DND-41 (cell line): ENCODE measurements around the gene TTC23.
"Not testable (repeated sequence)": the region's sequence is repeated elsewhere in the genome, so short reads cannot be mapped to it uniquely, and the experiment has no call there.

Experiments used
- ATAC-seq: fragments of 200-7000 bp; cut with Tn5 transposase; 3 replicates; pipeline ENCODE4 v1.9.1; 2021; ENCODE audit warnings: low read depth; ENCODE audit not compliant: insufficient read depth
- DNase-seq: peaks from one replicate; pipeline ENCODE4 v3.0.0-alpha.2; 2020
- H2AFZ ChIP-seq: 2 replicates; pipeline ENCODE4 v1.6.0; 2012; ENCODE audit warnings: low read depth, low read length
- H3K27ac ChIP-seq: 2 replicates; pipeline ENCODE4 v1.5.1; 2012; ENCODE audit warnings: low read length, inconsistent platforms
- H3K27me3 ChIP-seq: fragments of 200-600 bp; sonication (generic); 2 replicates; pipeline ENCODE4 v1.6.0; 2012; ENCODE audit warnings: low read length, mild to moderate bottlenecking, inconsistent platforms; ENCODE audit not compliant: insufficient read depth, poor library complexity
- H3K36me3 ChIP-seq: 2 replicates; pipeline ENCODE4 v1.5.1; 2012; ENCODE audit warnings: low read length, inconsistent platforms; ENCODE audit not compliant: insufficient read depth
- H3K4me1 ChIP-seq: 2 replicates; pipeline ENCODE4 v1.5.1; 2012; ENCODE audit warnings: mild to moderate bottlenecking, low read length; ENCODE audit not compliant: insufficient read depth
- H3K4me2 ChIP-seq: 2 replicates; pipeline ENCODE4 v1.6.0; 2012; ENCODE audit warnings: mild to moderate bottlenecking, moderate library complexity, low read length, inconsistent platforms; ENCODE audit not compliant: insufficient read depth
- H3K4me3 ChIP-seq, 2 experiments: fragments of 200-600 bp in 1 of 2; shearing (Covaris generic) in 1 of 2; 2 replicates each; pipeline ENCODE4 v1.5.1; 2012 to 2016; ENCODE audit warnings: inconsistent platforms in 2 of 2, low read length in 2 of 2, mild to moderate bottlenecking in 2 of 2, low read depth in 1 of 2, moderate library complexity in 1 of 2
- H3K79me2 ChIP-seq: 2 replicates; pipeline ENCODE4 v1.6.0; 2012; ENCODE audit warnings: low read length, inconsistent platforms; ENCODE audit not compliant: insufficient read depth
- H3K9ac ChIP-seq: 2 replicates; pipeline ENCODE4 v1.6.0; 2012; ENCODE audit warnings: low read depth, mild to moderate bottlenecking, inconsistent platforms, low read length, moderate library complexity
- H3K9me3 ChIP-seq: 2 replicates; pipeline ENCODE4 v1.5.1; 2012; ENCODE audit warnings: low read length, moderate library complexity, mild to moderate bottlenecking, inconsistent platforms; ENCODE audit not compliant: insufficient read depth, severe bottlenecking
- H4K20me1 ChIP-seq: 2 replicates; pipeline ENCODE4 v1.6.0; 2012; ENCODE audit warnings: low read length; ENCODE audit not compliant: insufficient read depth
- CTCF ChIP-seq: IDR thresholded peaks from 2 replicates; pipeline ENCODE4 v1.5.1; 2012; ENCODE audit warnings: borderline replicate concordance, low read length, moderate library complexity, mild to moderate bottlenecking; ENCODE audit not compliant: poor library complexity, severe bottlenecking; ENCODE audit errors: extremely low read depth
- EZH2 ChIP-seq: IDR thresholded peaks from 3 replicates; pipeline ENCODE4 v1.6.1; 2012; ENCODE audit warnings: borderline replicate concordance, low read depth, mild to moderate bottlenecking, moderate library complexity, low read length, inconsistent platforms; ENCODE audit not compliant: severe bottlenecking

The TTC23 gene

GRCh38 chr15:99114511-99115299 is 134.7 kb downstream of the TTC23 start:
- ATAC-seq (no peak), DNase-seq (no peak)
- no peaks in the 10 kb centered on the region for H3K9me3 ChIP-seq
- H3K4me2 ChIP-seq = no peak overlapping the region
- H3K4me1 ChIP-seq = no peaks in the 10 kb centered on the region
- TF ChIP-seq EZH2 (no peak), CTCF (no peak)
- H2AFZ ChIP-seq = no peak overlapping the region
- H3K79me2 ChIP-seq = no peaks in the 10 kb centered on the region
- H3K36me3 ChIP-seq = no peaks in the 10 kb centered on the region
- no peak overlapping the region for H3K4me3 ChIP-seq
- no peak overlapping the region for H3K9ac ChIP-seq
- H3K27ac ChIP-seq = no peak overlapping the region
- H3K27me3 ChIP-seq = no peaks in the 10 kb centered on the region
- H4K20me1 ChIP-seq = no peaks in the 10 kb centered on the region

- TF ChIP-seq EZH2 = no peak
- TF ChIP-seq CTCF = no peak
- DNase-seq = no peak
- H3K9ac ChIP-seq = no peak overlapping the region
- no peaks in the 10 kb centered on the region for H3K27me3 ChIP-seq
- no peak overlapping the region for H2AFZ ChIP-seq
- no peak overlapping the region for H3K4me2 ChIP-seq
- H3K9me3 ChIP-seq = no peaks in the 10 kb centered on the region
- no peaks in the 10 kb centered on the region for H4K20me1 ChIP-seq
- ATAC-seq = no peak
- no peak overlapping the region for H3K4me3 ChIP-seq
- no peaks in the 10 kb centered on the region for H3K4me1 ChIP-seq
- H3K79me2 ChIP-seq = no peaks in the 10 kb centered on the region
- H3K36me3 ChIP-seq = no peaks in the 10 kb centered on the region
- H3K27ac ChIP-seq = no peak overlapping the region
Observed at GRCh38 chr15:99113547-99114271, 135.7 kb downstream of the TTC23 start.

GRCh38 chr15:99111641-99112040 is 137.7 kb downstream of the TTC23 start:
- H3K9ac ChIP-seq, H3K27ac ChIP-seq, H3K4me3 ChIP-seq, DNase-seq, H3K27me3 ChIP-seq, H3K36me3 ChIP-seq, H3K4me1 ChIP-seq, H3K79me2 ChIP-seq, H2AFZ ChIP-seq, H4K20me1 ChIP-seq, H3K9me3 ChIP-seq, ATAC-seq, H3K4me2 ChIP-seq: not testable (repeated sequence)

GRCh38 chr15:99110581-99111320 is 138.6 kb downstream of the TTC23 start:
- Histone ChIP-seq H3K36me3 (no peaks in the 10 kb centered on the region), H3K9me3 (no peaks in the 10 kb centered on the region), H3K9ac (no peak overlapping the region), H2AFZ (no peak overlapping the region), H3K79me2 (no peaks in the 10 kb centered on the region), H3K4me1 (peaks cover 4% of the 10 kb centered on the region; the same call in 1 of the 2 replicates), H3K4me3 (no peak overlapping the region), H3K27me3 (no peaks in the 10 kb centered on the region), H3K4me2 (no peak overlapping the region), H4K20me1 (no peaks in the 10 kb centered on the region), H3K27ac (no peak overlapping the region)
- no peak for TF ChIP-seq CTCF
- TF ChIP-seq EZH2 = no peak
- no peak for DNase-seq
- peak; percentile 62; the same call in 1 of the 3 replicates for ATAC-seq
